Femur (tissue), 1 donor: Measurements from ENCODE around the gene SDC4.

Experiments
- DNase-seq: peaks from one replicate; pipeline ENCODE4 v3.0.0-alpha.2; 2017

SDC4 gene

GRCh38 chr20:45293041-45294002 is 54.9 kb downstream of the SDC4 start:
- DNase-seq, result peak; percentile 82

DNA sequence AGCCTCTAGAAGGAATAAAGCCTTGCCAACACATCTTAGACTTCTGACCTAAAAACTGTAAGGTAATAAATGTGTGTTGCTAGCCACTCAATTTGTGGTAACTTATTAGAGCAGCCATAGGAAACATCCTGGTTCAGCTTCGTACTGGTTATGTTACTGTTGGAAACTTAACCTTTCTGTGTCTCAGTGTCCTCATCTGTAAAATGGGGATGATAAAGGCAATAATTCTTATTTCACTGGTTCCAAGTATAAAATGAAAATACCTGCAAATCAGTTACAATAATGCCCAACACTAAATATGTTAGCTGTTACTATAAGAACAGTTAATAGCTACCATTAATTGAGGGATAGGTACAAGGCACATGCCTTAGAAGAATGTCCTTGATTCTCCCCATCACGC is 55.9 kb downstream of the SDC4 start:
- DNase-seq, result no peak

GRCh38 chr20:45291526-45291925 is 56.7 kb downstream of the SDC4 start:
- no peak for DNase-seq

DNA sequence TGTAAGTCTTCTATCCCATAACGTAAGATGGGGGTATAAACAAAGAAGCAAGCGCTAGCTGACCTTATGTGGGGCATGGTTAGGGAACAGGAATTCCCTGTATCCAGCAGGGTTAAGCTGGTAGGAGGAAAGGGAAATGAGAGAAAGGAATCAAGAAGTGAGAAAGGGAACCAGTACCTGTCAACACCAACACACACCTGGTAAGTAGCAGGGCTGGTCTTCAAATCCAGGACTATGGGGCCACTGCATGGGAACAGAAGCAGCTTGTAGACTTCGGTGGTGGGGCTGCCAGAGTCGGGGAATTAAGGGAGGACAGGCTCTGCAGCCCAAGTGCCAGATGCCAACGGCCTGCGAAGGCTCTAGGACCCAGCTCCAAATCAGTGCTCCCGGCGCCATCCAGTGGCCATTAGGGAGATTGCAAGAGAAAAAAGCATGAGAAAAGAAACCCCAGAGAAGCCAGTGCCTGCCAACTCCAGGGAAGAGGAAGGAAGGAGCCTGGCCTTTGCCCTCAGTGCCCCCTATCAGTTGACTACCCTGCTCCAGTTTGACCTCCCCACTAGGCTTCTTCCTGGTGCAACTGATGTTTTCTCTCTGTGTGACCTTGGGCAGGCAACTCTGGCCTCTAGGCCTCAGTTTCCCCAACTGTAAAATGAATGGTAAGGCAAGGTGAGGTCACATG is 57.4 kb downstream of the SDC4 start:
- peak; percentile 86 for DNase-seq

GRCh38 chr20:45289942-45290676 is 58.1 kb downstream of the SDC4 start:
- DNase-seq, result no peak

DNA sequence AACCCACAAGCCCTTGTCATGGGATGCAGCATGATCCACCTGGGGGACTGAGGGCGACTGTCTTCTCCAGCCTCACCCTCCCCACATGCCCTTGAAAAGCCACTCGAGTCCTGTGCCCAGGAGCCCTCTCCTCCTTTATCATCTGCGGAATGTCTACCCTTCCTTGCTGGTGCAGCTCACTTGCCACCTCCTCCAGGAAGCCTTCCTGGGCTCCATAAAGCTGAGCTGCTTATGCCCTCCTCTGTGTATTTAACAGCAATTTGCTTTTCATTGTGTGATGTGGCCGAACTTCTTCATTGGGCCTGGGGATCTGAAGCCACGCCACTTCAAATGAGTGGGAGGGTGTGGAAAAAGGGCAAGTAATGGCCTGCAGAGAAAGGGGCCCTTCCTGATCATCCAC is 59.4 kb downstream of the SDC4 start:
- no peak for DNase-seq

DNA sequence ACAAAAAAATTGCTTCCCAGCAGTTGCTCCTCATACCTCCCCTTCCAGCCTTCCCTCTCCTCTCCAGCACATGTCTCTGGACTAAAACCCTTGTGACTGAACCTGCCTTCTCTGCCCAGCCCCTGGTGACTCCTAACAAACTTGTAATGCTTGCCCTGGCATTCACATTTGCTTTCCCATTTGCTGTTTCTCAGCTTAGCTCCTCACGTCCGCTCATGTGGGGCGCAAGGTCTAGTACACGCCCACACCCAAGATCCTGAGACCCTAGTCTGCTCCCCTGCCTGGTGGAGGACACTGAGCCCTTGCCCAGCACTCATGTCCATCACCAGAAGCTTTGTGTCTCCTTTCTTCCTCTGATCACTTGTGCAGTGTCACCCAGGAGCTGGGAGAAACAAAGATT is 59.8 kb downstream of the SDC4 start:
- no peak for DNase-seq

DNA sequence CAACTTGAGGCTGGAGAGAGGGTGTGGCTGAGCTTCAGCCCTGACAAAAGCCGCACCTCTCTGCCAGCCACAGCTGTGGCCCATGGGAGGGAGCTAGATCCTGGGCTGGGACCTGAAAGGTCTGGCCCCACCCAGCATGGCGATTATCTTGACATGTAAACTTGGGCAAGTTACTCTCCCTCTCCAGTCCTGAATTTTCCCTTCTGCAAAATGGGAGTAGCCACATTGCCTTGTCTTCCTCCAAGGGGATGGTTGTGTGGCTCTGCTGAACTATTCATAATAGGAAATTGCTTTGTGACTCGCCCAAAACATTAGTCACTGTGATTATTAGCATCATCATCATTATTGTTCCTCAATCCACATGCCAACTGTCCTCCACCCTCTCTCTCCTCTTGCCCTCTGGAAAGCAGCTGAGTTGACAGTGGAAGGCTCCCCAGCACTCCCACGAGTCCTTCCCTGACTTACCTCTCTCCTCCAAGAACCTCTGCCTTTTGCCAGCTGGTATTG is 64.6 kb downstream of the SDC4 start:
- DNase-seq, result no peak

- DNase-seq, result no peak
Measured at GRCh38 chr20:45282700-45283550, 65.3 kb downstream of the SDC4 start.

DNA sequence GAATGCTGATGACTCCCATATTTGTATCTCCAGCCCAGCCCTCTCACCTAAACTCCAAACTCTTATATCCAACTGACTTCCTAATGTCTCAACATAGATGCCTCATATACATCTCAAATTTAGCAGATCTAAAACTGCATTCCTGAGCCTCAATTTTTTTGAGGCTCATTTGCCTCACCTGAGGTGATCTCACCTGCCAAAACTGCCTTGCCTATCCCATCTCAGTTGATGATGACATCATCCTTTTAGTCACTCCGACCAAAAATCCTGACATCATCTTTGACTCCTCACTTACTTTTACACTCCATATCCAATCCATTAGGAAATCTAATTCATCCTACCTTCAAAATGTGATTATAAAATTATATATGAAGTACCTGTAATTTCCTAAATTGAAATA is 68.2 kb downstream of the SDC4 start:
- no peak for DNase-seq

DNA sequence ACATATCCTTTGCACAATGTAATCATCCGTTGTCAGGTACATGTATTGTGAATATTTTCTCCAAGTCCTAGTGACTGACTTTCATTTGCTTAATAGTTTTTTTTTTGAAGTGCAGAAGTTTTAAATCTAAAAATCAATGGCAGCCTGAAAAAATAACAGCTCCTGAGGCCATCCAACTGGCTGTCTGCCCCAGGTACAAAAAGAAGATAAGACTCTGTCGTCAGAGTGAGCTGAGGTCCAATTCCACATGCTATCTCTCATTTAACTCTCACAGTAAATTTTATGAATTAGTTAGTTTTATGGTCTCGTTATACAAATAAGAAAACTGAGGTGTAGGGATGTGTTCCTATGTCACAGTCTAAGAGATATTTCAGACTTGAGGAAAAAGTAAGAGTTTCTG is 72.9 kb downstream of the SDC4 start:
- no peak for DNase-seq
